ENCODE measurements around the gene CHRNB2.

CHRNB2 gene

GRCh38 chr1:154581766-154582165, 14.2 kb downstream of the CHRNB2 start:
- no peak for DNase-seq (ENCODE audit: low read depth)

GRCh38 chr1:154582885-154583284, 15.3 kb downstream of the CHRNB2 start:
- no peak for DNase-seq (ENCODE audit: low read depth)

GRCh38 chr1:154583773-154584172, 16.2 kb downstream of the CHRNB2 start:
- peak; percentile 24 for DNase-seq (ENCODE audit: low read depth)

- no peak for DNase-seq (ENCODE audit: low read depth)
Observed at GRCh38 chr1:154584267-154584994, 16.9 kb downstream of the CHRNB2 start.

- no peak for DNase-seq (ENCODE audit: low read depth)
Observed at GRCh38 chr1:154586231-154586630, 18.7 kb downstream of the CHRNB2 start.

- DNase-seq (ENCODE audit: low read depth), result no peak
Observed at GRCh38 chr1:154586641-154587040, 19.1 kb downstream of the CHRNB2 start.

- DNase-seq (ENCODE audit: low read depth), result peak; percentile 34
Observed at GRCh38 chr1:154589780-154590179, 22.2 kb downstream of the CHRNB2 start.

- no peak for DNase-seq (ENCODE audit: low read depth)
Observed at GRCh38 chr1:154590756-154591155, 23.2 kb downstream of the CHRNB2 start.

- no peak for DNase-seq (ENCODE audit: low read depth)
Observed at GRCh38 chr1:154591206-154591605, 23.6 kb downstream of the CHRNB2 start.

GRCh38 chr1:154593390-154593789, 25.8 kb downstream of the CHRNB2 start:
- no peak for DNase-seq (ENCODE audit: low read depth)

GRCh38 chr1:154594811-154595210, 27.2 kb downstream of the CHRNB2 start:
- DNase-seq (ENCODE audit: low read depth), result no peak

- DNase-seq (ENCODE audit: low read depth), result peak; percentile 57
Observed at GRCh38 chr1:154595621-154596020, 28.0 kb downstream of the CHRNB2 start.

GRCh38 chr1:154598871-154599635, 31.5 kb downstream of the CHRNB2 start:
- peak; percentile 17 for DNase-seq (ENCODE audit: low read depth)

GRCh38 chr1:154599658-154600057, 32.1 kb downstream of the CHRNB2 start:
- peak; percentile 54 for DNase-seq (ENCODE audit: low read depth)

GRCh38 chr1:154603317-154603716, 35.7 kb downstream of the CHRNB2 start:
- DNase-seq (ENCODE audit: low read depth), result no peak

GRCh38 chr1:154605534-154605933, 38.0 kb downstream of the CHRNB2 start:
- no peak for DNase-seq (ENCODE audit: low read depth)

GRCh38 chr1:154607106-154607608, 39.6 kb downstream of the CHRNB2 start:
- DNase-seq (ENCODE audit: low read depth), result peak; percentile 63

- DNase-seq (ENCODE audit: low read depth), result peak; percentile 99
Observed at GRCh38 chr1:154607609-154608396, 40.2 kb downstream of the CHRNB2 start, which contains the start of gene ADAR. ADAR (minus strand) TSS chr1:154608186; CDS start chr1:154608006, 180 bp downstream.

- DNase-seq (ENCODE audit: low read depth), result peak; percentile 49
Observed at GRCh38 chr1:154608397-154609270, 41.1 kb downstream of the CHRNB2 start.

- DNase-seq (ENCODE audit: low read depth), result peak; percentile 27
Observed at GRCh38 chr1:154609398-154610380, 42.1 kb downstream of the CHRNB2 start.
